Measurements from ENCODE around the gene KCP. TPM values are rescaled to one million over a fixed set of nuclear protein-coding genes. Genes with fewer than 3 reads are reported as not detected.

KCP gene
- polyA plus RNA-seq, 3 donors = 15.0 to 32.4 (median 21.4) TPM

GRCh38 chr7:128868624-128869137, 41.8 kb downstream of the KCP start:
- no peak for DNase-seq (ENCODE audit: extremely low read depth in 1 of 11, low read depth in 9 of 11, low spot score in 4 of 11)

GRCh38 chr7:128867842-128868623, 42.5 kb downstream of the KCP start:
- DNase-seq (ENCODE audit: extremely low read depth in 1 of 11, low read depth in 9 of 11, low spot score in 4 of 11) = no peak

DNA sequence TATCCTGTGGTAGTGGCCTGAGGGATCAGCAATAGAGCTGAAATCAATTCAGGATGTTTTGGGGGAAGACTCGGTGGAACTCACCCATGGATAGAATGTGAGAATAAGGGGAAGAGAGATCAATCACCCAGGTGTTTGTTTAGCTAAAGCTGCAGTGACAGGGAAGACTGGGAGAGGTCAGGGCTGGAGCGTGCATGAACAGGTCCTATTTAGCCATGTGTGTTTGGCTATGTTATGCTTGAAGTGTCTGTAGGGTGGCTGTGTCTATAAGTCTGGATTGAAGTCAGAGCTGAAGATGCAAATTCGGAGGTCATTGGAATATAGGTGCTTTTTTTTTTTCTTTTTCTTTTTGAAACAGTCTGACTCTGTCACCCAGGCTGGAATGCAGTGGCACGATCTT, 43.3 kb downstream of the KCP start:
- no peak for DNase-seq (ENCODE audit: extremely low read depth in 1 of 11, low read depth in 9 of 11, low spot score in 4 of 11)

GRCh38 chr7:128865996-128866877, 44.3 kb downstream of the KCP start:
- no peak for DNase-seq (ENCODE audit: extremely low read depth in 1 of 11, low read depth in 9 of 11, low spot score in 4 of 11)

GRCh38 chr7:128865303-128865702, 45.2 kb downstream of the KCP start:
- DNase-seq (ENCODE audit: extremely low read depth in 1 of 11, low read depth in 9 of 11, low spot score in 4 of 11) = no peak

DNA sequence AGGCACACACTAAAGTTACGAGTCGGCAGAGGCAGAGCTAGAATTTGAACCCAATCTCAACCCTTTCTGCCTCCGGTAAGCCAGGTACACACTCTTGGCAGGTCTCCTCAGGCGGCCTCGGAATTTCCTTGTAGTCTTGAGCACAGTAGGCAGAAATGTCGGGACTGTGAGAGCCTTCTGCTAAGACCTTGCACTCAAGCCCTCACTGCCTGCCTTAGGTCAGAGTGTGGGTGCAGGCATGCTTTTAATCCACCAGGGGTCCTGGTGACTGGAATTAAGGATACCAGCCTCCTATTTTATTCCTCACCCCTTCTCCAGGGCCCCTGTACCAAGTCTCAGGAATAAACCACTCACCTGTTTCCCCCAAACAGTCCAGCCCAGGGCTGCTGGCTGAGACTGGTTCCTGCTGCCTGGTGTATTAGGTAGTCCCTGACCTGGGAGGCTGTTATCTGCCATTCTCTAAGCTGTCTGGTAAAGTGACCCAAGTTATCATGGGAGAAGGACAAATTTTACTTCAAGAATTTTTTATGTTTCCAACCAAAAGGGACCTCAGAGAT, 47.0 kb downstream of the KCP start:
- peak in 3 of 11 donors; percentile 48 to 59 (median 51) for DNase-seq (ENCODE audit: extremely low read depth in 1 of 11, low read depth in 9 of 11, low spot score in 4 of 11)

DNA sequence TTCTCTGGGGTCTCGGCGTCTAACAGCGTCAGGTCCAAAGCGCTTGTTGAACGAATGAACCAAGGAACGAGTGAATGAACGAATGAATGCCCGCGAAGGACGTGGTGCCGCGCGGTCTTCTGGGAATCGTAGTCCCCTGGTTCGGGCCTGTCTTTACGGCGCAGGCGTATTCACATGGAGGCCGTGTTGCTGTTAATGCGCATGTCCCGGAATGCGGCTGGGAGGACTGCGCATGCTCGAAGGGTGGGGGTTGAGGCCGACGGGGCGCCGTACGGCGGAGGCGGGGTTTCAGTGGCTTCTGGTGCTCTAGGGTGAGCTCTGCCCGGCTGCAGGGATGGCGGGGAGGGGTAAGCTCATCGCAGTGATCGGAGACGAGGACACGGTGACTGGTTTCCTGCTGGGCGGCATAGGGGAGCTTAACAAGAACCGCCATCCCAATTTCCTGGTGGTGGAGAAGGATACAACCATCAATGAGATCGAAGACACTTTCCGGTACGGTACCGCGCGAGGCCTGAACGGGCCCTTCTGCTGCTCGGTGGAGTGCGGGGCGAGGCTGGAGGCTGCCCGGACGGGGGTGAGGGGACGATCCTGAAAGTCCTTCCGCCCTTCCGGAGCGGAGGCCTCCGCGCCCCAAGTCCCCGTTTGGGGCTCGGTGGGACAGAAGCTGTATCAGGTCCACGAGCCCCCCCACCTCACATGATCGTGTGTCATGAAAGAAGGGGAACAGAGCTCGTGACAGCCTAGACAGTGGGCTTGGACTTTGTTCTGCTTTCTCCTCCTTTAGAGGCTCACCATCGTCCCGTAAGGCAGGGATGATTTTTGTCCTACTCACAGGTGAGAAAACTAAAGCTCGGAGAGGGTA, 47.7 kb downstream of the KCP start, which contains the start of gene ATP6V1F:
Gene ATP6V1F, plus strand, starts transcription at position 286 of the 862 bp plus-strand sequence. Its CDS starts 49 bp downstream, at position 335.
- DNase-seq (ENCODE audit: extremely low read depth in 1 of 11, low read depth in 9 of 11, low spot score in 4 of 11) = peak; percentile 94 to 98 (median 97)

DNA sequence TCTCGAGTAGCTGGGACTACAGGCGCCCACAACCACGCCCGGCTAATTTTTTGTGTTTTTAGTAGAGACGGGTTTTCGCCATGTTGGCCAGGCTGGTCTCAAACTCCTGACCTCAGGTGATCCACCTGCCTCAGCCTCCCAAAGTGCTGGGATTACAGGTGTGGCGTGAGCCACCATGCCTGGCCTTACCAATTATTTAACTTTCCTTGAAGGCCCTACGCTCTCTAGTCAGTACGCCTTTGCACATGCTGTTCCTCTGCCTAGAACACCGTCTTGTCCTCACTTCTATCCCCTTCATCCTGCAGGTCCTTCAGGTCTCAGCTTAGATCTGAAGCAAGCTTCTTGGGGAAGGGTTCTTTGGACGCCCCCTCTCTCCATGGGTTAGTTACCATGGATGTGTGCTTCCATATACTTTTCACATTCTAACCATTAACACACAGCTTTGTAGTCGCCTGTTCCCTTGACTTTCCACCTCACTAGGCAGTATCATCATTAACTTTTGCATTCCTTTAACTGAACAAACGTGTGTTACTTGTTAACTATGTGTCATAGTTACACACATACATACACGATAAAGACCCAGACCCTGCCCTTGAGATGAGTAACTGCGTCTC, 48.4 kb downstream of the KCP start:
- DNase-seq (ENCODE audit: extremely low read depth in 1 of 11, low read depth in 9 of 11, low spot score in 4 of 11) = no peak

DNA sequence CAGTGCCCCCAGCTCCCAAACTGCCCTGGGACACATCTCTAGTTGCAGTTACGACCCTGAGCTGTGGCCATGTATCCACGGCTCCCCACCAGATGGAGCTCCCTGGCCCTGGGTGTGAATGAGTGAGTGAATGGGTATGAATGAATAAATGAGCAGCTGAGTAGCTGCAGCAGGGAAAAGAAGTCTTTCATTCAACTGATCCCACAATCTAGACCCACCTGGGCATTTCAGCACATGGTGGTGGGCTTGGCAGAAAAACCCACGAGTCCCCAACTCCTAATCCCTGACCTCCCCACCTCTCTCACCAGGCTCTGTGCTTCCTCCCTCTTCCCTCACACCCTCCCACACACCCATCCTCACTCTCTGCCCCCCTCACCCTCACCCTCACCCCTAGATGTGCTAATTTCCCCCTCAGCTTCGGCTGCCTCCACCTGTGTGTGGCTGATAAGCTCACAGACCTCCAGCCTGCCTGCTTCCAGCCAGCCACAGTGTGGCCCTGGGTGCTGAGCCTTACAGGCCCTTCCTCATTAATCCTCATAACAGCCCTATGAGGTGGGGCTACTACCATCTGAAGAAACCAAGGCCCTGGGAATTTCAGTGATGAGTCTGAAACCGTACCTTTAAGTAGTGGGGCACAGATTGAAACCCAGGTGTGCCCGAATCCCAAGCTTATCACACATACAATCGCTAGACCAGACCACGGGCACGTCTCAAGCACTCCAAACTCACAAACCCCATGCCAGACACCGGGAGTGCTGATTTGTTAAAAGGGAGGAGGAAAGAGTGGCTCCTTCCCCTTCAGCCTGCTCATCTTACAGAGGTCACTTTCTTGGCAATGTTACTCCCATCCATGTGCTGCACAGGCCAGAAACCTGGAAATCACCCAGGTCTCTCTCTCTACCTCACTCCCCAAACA, 50.1 kb downstream of the KCP start:
- no peak for DNase-seq (ENCODE audit: extremely low read depth in 1 of 11, low read depth in 9 of 11, low spot score in 4 of 11)

GRCh38 chr7:128859232-128860157, 51.0 kb downstream of the KCP start:
- no peak for DNase-seq (ENCODE audit: extremely low read depth in 1 of 11, low read depth in 9 of 11, low spot score in 4 of 11)

DNA sequence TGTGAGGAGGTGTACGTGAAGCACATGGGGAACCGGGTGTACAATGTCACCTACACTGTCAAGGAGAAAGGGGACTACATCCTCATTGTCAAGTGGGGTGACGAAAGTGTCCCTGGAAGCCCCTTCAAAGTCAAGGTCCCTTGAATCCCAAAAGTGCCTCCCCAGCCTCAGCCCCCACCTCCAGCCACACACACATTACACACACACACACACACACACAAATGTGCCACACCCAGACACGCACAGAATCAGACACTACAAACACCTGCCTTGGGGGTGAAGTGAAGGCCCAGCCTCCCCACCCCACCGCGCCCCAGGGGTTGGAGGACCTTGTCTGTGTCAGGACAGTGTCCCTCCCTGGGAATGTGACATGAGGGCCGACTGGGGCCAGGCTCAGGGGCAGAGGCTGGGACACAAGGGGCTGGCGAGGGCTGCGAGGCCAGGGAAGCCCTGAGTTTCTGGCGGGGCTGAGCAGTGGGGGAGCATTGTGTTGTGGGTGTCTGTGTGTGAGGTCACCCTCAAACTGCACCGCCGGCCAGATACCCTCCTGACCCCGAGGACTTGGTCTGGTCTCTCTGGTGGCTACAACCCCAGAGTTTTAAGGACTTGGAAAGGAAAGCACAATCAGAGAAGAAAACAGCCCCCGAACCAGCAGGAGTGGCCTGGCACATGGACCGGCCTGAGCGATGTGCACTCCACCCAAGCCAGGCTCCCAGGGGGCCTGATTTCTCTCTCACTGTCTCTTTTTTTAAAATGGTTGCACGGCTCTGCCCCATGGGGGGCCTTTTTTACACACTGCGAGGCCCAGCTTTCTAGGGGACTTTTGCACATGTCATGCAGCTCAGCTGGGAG, 51.9 kb downstream of the KCP start:
- DNase-seq (ENCODE audit: extremely low read depth in 1 of 11, low read depth in 9 of 11, low spot score in 4 of 11) = no peak

GRCh38 chr7:128856001-128856718, 54.3 kb downstream of the KCP start:
- no peak for DNase-seq (ENCODE audit: extremely low read depth in 1 of 11, low read depth in 9 of 11, low spot score in 4 of 11)

GRCh38 chr7:128855559-128855958, 55.0 kb downstream of the KCP start:
- no peak for DNase-seq (ENCODE audit: extremely low read depth in 1 of 11, low read depth in 9 of 11, low spot score in 4 of 11)

GRCh38 chr7:128854396-128854795, 56.1 kb downstream of the KCP start:
- no peak for DNase-seq (ENCODE audit: extremely low read depth in 1 of 11, low read depth in 9 of 11, low spot score in 4 of 11)

DNA sequence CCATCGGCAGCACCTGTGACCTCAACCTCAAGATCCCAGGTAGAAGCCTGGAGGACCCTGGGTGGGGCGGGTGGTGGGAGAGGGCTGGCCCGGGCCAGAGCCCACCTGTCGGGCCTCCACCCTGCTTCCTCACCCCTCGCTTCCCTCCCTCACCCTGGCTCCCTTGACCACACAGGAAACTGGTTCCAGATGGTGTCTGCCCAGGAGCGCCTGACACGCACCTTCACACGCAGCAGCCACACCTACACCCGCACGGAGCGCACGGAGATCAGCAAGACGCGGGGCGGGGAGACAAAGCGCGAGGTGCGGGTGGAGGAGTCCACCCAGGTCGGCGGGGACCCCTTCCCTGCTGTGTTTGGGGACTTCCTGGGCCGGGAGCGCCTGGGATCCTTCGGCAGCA, 56.7 kb downstream of the KCP start:
- no peak for DNase-seq (ENCODE audit: extremely low read depth in 1 of 11, low read depth in 9 of 11, low spot score in 4 of 11)

All from renal cortex interstitium (tissue), 11 donors.